GM19397 (cell line): Measurements from ENCODE around the gene SMS.

ENCODE experiments used
- ATAC-seq: cut with Tn5 transposase; IDR thresholded peaks from one replicate; pipeline ENCODE4 v1.9.1; 2021; ENCODE audit warnings: mild to moderate bottlenecking, moderate library complexity; ENCODE audit not compliant: unreplicated experiment

Gene SMS

GRCh38 chrX:21975242-21975641 is 34.7 kb downstream of the SMS start:
- no peak for ATAC-seq

GRCh38 chrX:21975812-21976211 is 35.3 kb downstream of the SMS start:
- no peak for ATAC-seq

- no peak for ATAC-seq
These were observed 37.8 kb downstream of the SMS start for GRCh38 chrX:21978346-21978745.

- no peak for ATAC-seq
These were observed 41.8 kb downstream of the SMS start for GRCh38 chrX:21982311-21982710.

- ATAC-seq, result peak; percentile 81
These were observed 44.8 kb downstream of the SMS start for GRCh38 chrX:21985332-21985777.

- no peak for ATAC-seq
These were observed 46.1 kb downstream of the SMS start for GRCh38 chrX:21986596-21986995.

GRCh38 chrX:21989384-21989783 is 48.9 kb downstream of the SMS start:
- peak; percentile 47 for ATAC-seq

GRCh38 chrX:21990832-21991231 is 50.3 kb downstream of the SMS start:
- no peak for ATAC-seq

- ATAC-seq, result no peak
These were observed 51.0 kb downstream of the SMS start for GRCh38 chrX:21991504-21991903.

- ATAC-seq, result peak; percentile 76
These were observed 52.8 kb downstream of the SMS start for GRCh38 chrX:21993265-21993664.

GRCh38 chrX:21996872-21997455 is 56.5 kb downstream of the SMS start:
- ATAC-seq, result no peak

- ATAC-seq, result no peak
These were observed 57.5 kb downstream of the SMS start for GRCh38 chrX:21998037-21998436.

- ATAC-seq, result no peak
These were observed 64.4 kb downstream of the SMS start for GRCh38 chrX:22004866-22005265.

GRCh38 chrX:22012051-22012450 is 71.5 kb downstream of the SMS start:
- ATAC-seq, result no peak

GRCh38 chrX:22012931-22013330 is 72.4 kb downstream of the SMS start:
- no peak for ATAC-seq

GRCh38 chrX:22015139-22015750 is 74.7 kb downstream of the SMS start:
- no peak for ATAC-seq

- ATAC-seq, result no peak
These were observed 81.3 kb downstream of the SMS start for GRCh38 chrX:22021751-22022324.

- ATAC-seq, result no peak
These were observed 84.1 kb downstream of the SMS start for GRCh38 chrX:22024577-22024976.

GRCh38 chrX:22025751-22026150 is 85.2 kb downstream of the SMS start:
- no peak for ATAC-seq

GRCh38 chrX:22026731-22027130 is 86.2 kb downstream of the SMS start:
- no peak for ATAC-seq

GRCh38 chrX:22032084-22032483 is 91.6 kb downstream of the SMS start, which contains the start of gene PHEX:
TSS of gene PHEX (plus strand) at chrX:22032325. CDS start at chrX:22033006, 681 bp downstream.
- ATAC-seq, result no peak

- no peak for ATAC-seq
These were observed 92.0 kb downstream of the SMS start for GRCh38 chrX:22032506-22032905.
